HG03159 (cell line): ENCODE data around the gene SORCS3.

Experiments used
- ATAC-seq: cut with Tn5 transposase; IDR thresholded peaks from one replicate; pipeline ENCODE4 v1.9.1; 2021; ENCODE audit warnings: mild to moderate bottlenecking, moderate library complexity; ENCODE audit not compliant: unreplicated experiment

Gene SORCS3

DNA sequence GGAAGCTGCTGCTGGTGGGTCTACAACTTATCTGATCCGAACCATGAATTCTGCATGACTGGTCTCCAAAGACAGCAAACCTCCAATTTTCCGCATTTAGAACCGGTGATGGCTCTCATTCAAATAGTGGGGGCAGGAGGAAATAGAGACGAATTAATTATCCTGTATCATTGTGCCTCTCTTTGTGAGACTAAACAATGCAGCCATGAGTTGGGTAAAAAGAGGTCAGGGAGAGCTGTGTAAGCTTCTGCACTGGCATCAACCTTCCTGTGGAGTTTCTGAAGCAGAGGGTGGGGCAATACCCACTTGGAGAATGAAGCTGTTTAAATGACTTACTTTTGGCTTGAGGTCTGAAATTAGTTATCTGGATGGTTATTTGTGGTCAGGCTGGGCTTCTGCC lies 266.4 kb downstream of the SORCS3 start:
- ATAC-seq = no peak

DNA sequence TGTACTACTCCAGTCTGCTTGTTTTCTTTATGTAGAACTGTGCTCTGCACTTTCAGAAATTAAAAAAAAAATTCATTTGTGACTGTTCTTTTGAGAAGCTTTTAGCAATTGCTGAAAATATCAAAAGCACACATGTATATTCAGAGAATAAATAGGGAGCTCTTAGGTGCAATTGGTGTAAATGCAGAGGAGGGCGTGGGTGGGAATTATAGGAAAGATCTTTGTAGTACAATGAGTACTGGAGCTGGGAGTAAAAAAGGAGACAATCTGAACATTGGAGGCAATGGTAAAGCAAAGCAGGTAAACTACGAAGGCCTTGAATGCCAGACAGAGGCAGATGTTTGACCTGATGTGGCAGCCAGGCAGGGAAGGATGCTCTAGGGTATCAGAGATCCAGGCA lies 267.5 kb downstream of the SORCS3 start:
- ATAC-seq = no peak

DNA sequence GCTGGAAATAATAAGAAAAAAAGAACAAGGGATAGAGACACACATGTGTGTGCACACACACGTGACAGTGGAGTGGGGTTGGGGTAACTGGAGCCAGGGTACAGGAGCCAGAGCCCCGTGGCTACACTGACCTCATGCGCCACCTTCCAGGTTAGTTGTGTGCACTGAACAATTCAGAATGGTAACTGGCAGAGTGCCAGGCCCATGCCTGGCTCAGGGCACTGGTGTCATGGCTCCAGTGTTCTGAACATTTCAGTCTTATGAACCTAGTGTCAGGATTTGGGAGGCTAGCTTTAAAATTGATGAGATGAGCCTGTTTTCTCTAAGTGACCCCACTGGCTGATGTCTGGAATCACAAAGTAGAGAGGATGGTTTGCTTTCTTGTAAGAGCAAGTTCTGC lies 269.6 kb downstream of the SORCS3 start:
- ATAC-seq = no peak

DNA sequence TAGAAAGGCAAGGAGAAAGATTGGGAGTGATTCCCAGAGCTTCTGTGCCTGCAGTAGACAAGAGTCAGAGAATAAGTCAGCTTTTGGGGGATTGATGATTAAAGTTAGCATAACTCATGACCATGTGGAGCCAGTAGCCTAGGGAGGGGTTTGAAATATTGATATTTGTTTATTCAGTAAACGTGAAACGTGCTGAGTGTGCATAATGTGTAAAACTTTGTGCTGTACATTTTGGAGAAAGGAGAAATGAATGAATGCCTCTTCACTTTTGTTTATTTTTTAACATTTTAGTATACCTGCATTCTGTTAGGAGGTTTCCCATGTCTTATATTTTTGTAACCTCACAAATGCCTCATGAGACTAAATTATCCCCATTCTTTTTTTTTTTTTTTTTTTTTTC lies 272.3 kb downstream of the SORCS3 start:
- ATAC-seq = no peak

DNA sequence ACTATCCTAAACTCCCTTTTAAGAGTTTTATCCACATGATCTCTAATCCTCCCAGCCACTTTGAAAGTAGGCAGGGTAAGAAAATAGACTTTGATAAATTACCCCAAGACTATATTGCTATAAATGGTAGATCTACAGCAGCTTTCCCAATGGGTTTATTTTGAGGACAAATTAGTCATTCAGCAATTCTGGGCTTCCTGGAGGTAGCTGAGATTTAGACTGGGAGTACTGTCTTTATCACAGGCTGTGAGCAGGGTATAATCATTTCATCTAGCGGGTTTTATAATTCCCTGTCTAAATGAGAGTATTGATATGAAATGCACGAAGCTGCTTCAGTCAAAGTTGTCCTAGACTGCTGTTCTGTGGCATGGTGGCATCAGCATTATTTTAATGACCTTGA lies 279.4 kb downstream of the SORCS3 start:
- ATAC-seq = no peak

DNA sequence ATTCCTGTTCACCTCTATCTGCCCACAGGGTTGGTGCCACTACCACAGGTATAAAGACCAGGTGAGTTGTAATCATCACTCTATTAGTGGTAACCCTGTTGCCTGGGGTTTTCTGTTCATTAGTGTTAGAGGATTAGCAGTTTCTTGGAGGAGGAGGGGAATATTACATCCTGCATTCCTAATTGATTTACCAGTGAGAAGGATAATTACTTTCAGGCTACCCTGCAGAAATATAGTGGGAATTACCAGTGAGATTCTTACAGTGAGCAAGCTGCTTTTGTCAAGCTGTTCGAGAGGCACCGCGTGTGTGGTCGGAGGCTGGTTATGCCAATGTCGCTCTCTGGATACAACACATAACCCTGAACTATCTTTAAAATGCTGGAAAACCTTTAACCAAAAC lies 280.7 kb downstream of the SORCS3 start:
- ATAC-seq = no peak

DNA sequence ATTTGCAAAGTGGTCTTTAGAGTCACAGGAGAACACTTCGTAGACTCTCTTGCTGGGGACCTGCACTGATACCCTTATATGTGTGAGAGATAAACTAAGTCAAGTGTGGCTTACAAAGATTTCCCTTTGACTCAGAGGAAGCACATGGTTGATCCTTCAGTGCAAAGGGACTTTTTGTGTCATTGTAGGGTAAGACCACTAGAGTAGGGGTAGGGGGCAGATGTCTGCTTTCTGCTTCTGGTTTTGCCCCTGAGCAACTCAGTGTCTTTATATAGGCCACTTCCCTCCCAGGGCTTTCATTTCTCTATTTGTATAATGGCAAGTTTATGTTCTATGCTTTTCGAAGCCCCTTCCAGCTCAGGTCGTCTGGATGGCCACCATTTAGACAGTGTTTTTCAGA lies 281.7 kb downstream of the SORCS3 start:
- ATAC-seq = peak; percentile 81

DNA sequence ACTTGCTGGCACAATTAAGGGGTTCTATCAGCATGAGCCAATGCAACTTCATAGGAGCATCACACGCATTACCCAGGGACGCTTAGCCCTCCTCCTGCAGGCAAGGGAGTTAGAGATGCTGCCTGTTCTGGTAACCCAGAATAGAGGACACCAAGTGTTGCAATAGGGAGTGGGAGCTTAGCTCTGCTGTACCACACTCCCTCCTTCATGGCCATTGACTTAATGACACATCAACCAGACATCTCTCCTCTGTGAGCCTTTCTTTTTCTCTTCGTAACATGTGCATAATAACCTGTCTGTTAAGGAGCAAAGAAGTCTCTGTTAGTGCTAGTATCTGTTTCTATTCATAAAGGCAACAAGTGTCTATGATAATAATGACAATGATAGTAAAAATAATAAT lies 282.4 kb downstream of the SORCS3 start:
- ATAC-seq = no peak

DNA sequence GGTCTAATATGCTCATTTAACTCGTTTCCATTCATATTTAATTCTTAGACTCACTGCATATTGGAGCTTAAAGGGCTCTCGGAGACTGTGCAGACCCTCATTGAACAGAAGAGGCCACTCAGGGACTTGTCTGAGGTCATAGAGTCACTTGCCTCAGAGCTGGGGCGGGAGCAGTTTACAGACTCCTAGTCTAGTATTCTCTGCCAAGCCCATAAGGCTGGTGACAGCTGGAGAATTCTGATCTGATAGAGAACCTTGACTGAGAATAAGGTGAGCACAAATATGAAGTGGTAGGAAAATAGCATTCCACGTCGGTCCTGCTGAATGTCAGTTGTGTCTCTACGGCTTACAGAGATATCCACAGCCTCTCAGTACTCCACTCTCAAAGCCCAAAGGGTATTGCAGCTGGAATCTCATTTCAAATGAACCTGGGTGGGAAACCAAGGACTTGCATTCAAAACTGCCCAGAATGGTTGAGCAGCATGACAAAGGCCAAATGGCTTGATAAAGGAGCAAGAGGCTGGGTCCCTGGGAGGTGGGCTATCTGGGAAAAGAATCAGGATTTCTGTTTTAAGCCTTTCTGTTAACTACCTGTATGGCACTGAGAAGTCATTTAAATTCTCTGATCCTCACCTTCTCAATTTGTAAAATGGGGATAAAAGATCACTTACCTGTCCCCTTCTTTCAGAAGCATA lies 283.2 kb downstream of the SORCS3 start:
- no peak for ATAC-seq

DNA sequence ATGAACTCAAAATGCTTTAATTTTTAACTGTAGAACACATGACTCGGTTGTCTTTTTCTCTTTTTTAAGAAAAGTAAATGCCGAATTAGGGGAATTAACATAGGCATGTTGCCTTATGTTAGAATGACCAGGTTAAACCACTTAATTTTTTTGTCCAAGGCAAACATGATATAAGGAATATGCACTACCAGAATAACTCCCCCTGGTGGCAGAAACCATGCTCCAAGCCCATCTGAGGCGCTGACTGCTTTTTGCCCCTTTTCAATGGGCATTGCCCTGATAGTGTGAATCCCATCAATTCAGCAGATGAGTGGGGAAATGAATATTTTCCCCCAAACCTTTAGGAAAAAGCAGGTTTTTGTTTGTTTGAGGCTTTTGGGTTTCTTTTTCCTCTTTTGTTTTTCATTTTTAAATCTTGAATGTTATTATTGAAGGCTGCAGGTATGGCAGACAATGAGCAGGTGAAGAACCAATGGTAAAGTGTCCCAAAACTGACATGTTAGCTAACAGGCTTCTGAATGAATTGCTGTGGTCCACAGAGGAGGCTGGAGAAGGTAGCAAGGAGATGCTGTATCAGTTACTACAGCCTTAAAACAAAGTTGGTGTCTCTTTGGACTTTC lies 284.3 kb downstream of the SORCS3 start:
- ATAC-seq = peak; percentile 48

DNA sequence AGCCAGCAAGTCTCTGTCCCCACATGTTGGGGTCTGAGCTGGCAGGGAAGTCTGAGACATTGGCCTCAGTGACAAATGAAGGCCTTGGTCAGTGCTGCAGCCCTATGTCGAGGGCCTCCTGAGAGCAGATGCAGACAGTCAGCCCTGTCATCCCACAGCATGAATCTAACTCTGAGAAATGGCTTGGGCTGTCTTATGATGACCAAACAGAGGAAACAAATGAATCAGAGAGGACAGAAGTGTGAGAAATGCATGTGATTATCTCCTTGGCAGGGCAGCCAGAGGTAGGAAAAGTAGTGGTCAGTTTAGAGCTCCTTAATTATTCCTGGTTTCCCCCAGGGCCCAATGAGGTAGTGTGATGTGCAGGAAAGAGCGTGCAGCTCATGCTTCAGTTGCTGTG lies 287.6 kb downstream of the SORCS3 start:
- no peak for ATAC-seq

DNA sequence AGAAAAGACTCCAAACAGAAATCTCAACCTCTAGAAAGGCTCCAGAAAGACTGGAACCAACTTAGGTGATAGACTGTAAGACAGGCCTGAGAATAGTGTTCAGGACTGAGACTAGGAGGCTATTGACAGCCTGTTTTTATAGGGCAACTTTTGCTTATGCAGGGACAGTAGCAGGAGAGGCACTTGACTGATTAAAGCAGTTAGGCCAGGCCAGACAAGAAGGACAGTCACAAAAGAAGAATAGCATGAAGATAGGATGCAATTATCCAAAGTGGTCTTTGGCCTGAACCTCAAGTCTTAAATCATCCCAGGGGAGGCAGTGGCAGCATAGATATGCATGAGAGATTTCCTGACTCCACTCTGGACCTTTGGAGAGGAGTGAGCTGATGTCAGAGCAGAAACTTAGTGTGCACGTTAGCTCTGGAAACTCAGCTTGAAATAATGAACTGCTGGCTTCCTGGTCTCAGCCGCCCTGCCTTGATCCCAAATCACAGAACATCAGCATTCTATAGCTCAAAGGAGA lies 290.6 kb downstream of the SORCS3 start:
- ATAC-seq = no peak

DNA sequence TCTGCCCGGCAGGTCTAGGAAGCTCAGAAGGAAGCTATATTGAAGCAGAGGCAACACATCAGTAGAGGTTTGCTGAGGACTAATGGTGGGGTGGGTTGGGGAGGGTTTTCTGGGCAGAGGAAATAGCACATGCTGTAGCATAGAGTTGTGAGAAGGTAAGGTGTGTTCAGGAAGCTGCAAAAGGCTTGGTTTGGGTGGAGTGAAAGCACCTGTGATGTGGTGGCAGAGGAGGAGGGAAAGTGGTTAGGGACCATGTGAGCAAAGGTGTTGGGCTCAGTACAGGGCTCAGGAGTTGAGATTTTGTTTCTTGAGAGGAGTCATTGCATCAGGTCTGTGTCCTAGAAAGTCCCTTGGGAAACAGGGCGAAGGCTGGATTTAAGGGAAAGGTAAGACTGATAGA lies 294.6 kb downstream of the SORCS3 start:
- no peak for ATAC-seq

DNA sequence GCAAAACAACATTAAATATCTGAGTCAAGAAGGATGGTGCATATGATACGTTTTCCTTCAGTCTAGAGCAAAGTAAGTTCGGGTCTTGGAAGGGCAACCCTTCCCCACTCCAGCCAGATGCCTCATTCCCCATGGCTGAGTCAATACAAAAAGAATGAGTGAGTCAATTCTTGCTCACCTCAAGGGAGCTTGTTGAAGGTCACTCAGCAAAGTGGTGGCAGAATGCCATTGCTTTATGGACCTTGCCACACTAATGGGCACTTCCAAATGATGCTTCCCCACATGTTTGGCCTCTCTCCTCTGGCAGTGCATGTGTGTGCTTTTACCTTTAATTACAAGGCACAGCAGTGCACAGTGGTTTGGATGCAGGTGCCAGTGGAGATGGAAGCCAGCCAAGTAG lies 296.5 kb downstream of the SORCS3 start:
- ATAC-seq = no peak

DNA sequence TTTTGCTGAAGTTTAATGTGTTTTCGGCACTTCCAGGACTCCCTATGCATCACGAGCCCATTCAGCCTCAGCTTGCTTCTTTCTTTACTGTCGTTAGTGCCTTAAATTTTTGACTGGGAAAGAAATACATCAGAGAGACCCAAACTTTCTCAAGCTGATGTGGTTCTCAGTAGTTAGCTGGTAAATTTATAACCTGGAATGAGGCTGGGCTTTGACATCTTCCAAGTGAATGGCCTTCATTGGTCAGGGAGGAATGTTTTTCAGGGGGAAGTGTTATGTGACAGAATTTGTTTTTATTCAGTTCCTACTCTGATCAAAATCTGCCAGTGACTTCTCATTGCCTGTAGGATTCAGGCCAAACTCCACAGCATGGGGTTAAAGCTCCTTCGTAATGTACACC lies 296.9 kb downstream of the SORCS3 start:
- no peak for ATAC-seq

DNA sequence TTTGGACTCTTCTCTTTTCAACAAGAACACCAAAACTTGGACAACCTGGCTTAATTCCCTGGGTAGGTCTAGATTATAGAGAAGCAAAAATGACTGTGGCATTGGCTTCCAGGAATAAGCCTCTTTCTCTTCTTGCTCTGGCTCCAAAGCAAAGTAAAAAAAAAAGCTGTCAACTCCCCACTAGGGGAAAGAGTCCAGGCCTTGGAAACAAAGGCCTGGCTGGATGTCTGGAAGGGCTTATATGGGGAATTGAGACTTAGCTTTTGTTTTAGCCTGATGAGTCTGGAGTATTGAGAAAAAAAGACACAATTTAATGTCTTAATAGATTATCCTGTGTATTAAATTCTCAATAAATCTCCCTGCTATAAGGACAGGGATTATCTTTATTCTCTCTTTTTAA lies 300.6 kb downstream of the SORCS3 start:
- ATAC-seq = no peak

DNA sequence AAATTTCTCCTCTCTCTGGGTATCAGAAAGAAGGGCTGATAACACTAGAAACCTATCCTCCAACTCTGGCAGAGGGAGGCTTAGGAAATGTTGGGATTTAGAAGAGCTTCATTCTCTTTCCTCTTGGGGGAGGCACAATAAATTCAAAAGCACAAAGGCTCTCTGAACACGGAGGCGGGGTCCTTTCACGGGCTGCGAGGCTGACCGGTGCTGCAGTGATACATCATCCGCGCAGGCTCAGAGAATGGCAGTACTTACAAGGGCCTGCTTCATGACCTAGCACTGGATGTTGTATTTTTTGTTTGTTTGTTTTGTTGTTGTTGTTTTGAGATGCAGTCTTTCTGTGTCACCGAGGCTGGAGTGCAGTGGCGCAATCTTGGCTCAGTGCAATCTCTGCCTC lies 306.2 kb downstream of the SORCS3 start:
- ATAC-seq = no peak

DNA sequence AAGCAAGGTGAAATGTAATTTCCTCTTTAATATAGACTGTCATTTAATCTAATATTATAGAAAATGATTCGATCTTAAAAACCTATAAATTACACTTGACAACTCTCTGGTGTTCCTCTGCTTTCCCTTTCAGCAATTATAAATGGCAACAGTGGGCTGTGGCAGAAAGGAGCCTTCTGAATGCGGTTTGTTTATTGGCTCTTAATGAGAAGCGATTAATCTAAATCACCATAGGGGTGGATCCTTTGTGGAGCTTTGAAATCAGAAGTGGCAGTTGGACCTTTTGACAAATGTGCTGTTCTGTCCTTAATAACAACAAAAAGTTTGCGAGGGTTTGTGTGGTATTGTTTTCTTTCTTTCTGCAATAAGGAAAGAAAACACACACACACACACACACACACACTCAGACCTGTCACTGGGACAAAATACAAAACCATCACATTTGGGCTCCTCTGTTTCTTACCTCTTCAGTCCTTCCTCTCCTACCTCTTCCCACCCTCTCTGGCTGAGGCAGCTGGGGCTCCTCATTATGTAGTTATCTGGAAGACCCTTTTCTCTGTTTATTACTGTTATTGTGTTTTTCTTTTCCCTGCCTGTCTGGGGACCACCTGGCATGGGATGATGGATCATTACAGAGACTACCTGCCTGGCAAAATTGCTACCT lies 316.2 kb downstream of the SORCS3 start:
- no peak for ATAC-seq

DNA sequence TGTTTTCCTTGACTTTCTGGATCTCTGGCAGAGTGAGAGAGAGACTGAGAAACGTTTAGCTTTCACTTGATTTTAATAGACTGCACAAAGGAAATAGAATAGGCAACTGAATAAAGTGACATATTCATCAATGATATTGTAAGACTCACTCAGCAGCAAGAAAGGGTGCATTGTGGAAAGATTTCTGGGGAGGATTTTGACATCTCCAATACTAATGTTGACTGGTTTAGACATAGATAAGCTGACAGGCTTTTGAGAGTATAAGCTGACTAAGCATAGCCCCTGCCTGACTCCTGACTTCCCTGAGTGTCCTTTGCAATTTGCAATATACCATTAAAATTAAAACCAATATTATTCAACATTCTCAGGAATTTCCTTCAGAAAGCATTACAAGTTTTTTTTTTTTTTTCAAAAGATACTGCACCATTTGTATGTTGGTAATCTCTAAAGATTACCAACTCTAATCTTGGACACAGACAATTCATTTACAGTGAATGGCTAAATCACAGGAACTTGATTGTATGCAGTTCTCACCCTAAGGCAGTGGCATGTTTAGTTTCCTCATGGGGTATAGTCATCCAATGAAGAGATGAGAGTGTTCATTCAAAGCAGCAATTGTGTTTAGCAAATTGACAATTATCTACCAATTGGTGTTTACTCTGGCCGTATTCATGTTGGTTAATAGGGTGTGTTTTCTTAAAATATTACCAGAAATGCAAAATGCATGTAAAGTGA lies 325.6 kb downstream of the SORCS3 start:
- ATAC-seq = no peak

DNA sequence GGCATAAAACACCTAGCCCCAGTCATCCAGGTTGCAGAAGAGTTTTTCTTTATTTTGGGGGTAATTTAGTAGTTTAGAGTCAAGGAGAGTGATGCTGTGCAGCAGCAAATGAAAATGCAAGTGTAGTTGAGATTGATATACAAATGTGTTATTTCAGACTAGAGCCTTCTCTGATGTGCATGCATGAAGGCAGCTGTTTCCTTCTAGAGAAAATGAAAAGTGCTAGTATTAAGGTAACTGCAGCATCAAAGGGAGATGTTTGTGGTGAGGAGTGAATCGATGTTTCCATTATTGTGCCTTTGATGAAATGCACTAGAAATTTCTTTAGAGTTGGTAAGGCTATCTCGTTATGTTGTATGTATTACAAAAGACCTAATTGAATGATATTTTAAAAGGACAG lies 339.3 kb downstream of the SORCS3 start:
- no peak for ATAC-seq

DNA sequence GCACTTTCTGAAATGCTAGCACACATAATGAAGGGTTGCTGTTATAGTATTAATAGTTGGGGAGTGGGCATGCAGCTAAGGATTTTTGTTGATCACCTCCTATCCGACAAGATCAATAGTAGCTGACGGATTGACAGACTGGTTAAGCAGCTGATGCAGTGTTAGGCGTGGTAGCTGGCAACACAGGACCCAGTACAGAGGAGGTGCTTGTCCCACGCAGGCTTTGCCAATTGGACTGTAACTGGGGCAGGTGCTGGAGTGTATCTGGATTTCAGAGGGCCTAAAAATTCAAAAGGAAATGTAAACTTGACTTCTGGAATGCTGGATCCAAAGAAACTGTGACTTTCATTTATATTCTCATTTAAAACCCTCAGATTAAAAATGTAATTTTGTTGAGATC lies 340.9 kb downstream of the SORCS3 start:
- ATAC-seq = no peak

DNA sequence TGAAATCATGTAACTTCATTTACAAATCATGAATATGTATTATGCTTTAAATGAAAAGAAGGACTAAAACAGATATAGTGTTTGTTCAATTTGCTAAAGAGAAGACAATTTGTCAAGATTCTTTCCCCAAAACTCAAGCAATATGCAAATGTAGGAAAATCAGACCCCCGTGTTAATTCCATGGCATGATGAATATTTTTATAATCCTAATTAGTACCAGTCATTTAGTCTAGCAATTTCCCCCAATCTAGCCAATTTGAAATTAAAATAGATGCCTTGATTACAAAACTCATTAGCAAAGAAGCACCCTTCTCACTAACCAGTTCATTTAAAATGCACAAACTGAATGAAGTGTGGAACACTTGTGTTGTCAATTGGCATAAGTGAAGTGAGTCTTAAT lies 347.6 kb downstream of the SORCS3 start:
- no peak for ATAC-seq
